Measurements from ENCODE around the gene CRISP2. TPM values are rescaled to one million over a fixed set of nuclear protein-coding genes. Genes with fewer than 3 reads are reported as not detected.
A peak's percentile ranks its signal among the peaks of the same experiment; 100 is the strongest.

The CRISP2 gene
- total RNA-seq, 2 donors from 2014 or later, result not detected

DNA sequence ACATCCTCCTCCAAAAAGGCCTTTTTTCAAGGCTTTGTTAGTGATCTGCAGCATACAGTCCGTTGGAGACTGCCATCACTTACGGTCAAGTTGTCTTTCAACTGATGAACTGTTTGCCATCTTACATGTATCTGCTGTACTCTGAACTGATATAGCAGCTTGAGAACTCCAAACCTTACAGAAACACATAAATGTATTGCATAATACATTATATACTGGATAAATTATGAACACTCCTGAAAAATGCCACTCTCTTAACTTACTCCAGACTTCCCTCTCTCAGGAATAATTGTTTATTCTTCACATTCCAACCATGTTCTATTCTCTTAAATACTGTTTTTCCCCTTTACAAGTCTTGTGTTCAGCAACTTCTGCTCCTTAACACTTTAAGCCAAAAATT is 62.1 kb downstream of the CRISP2 start:
- H3K27me3 Mint-ChIP-seq (ENCODE audit: insufficient read depth), result no peaks in the 10 kb centered on the region
- H3K9ac ChIP-seq (ENCODE audit: extremely low read depth, low read length, poor library complexity, severe bottlenecking), result no peak overlapping the region

DNA sequence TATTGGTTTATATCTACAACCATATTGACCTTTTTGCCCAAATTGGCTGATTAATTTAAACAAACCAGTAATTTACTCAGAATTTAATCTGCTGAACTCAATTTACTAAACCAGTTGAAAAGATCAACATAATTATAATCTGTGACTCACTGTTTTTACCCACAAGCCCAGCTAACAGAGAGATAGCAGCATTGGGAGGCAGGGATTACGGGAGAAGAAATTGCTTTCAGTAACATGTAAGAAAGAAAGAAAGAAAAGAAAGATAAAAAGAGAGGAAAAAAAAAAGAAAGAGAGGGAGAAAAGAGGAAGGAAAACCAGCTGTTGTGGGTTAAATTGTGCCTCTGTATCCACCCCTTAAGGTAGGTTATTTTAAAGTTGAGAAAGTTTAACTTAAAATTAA is 63.4 kb downstream of the CRISP2 start:
- no peaks in the 10 kb centered on the region for H3K36me3 ChIP-seq (ENCODE audit: control insufficient read depth, insufficient read depth, low read length)
- Mint-ChIP-seq H3K36me3 (ENCODE audit: low read depth) (no peaks in the 10 kb centered on the region), H3K4me3 (no peak overlapping the region), H3K27me3 (ENCODE audit: insufficient read depth) (no peaks in the 10 kb centered on the region), H3K9me3 (no peaks in the 10 kb centered on the region), H3K27ac (peak overlapping the region; percentile 54), H3K4me1 (peaks cover 13% of the 10 kb centered on the region)
- H3K27ac ChIP-seq (ENCODE audit: low read depth, low read length), result no peak overlapping the region
- H3K9me3 ChIP-seq (ENCODE audit: control insufficient read depth, low read length), result no peaks in the 10 kb centered on the region
- H3K9ac ChIP-seq (ENCODE audit: extremely low read depth, low read length, poor library complexity, severe bottlenecking), result no peak overlapping the region
- H3K4me3 ChIP-seq (ENCODE audit: low read length), result peak overlapping the region; percentile 65
- H3K27me3 ChIP-seq (ENCODE audit: control insufficient read depth, insufficient read depth, low read length, poor library complexity, severe bottlenecking), result no peaks in the 10 kb centered on the region
- no peak for DNase-seq
- TF ChIP-seq, protein P1, sequence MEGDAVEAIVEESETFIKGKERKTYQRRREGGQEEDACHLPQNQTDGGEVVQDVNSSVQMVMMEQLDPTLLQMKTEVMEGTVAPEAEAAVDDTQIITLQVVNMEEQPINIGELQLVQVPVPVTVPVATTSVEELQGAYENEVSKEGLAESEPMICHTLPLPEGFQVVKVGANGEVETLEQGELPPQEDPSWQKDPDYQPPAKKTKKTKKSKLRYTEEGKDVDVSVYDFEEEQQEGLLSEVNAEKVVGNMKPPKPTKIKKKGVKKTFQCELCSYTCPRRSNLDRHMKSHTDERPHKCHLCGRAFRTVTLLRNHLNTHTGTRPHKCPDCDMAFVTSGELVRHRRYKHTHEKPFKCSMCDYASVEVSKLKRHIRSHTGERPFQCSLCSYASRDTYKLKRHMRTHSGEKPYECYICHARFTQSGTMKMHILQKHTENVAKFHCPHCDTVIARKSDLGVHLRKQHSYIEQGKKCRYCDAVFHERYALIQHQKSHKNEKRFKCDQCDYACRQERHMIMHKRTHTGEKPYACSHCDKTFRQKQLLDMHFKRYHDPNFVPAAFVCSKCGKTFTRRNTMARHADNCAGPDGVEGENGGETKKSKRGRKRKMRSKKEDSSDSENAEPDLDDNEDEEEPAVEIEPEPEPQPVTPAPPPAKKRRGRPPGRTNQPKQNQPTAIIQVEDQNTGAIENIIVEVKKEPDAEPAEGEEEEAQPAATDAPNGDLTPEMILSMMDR (conservative IDR thresholded peaks at IDR 0.05), result no peak
- 92% methylated on average over 1 of the region's 1 CpG; no CpG with 5 or more reads in 1 of the 2 experiments for WGBS, 2 experiments (ENCODE audit: insufficient coverage in 1 of 2, insufficient read length in 1 of 2)
- peaks cover 5% of the 10 kb centered on the region for H3K4me1 ChIP-seq (ENCODE audit: control insufficient read depth, insufficient read depth, low read length)

More for the DNA sequence above, 62.1 kb downstream of the CRISP2 start:
- Histone ChIP-seq H3K36me3 (ENCODE audit: control insufficient read depth, insufficient read depth, low read length) (no peaks in the 10 kb centered on the region), H3K4me3 (ENCODE audit: low read length) (peak overlapping the region; percentile 65), H3K27ac (ENCODE audit: low read depth, low read length) (no peak overlapping the region), H3K27me3 (ENCODE audit: control insufficient read depth, insufficient read depth, low read length, poor library complexity, severe bottlenecking) (no peaks in the 10 kb centered on the region), H3K9me3 (ENCODE audit: control insufficient read depth, low read length) (no peaks in the 10 kb centered on the region), H3K4me1 (ENCODE audit: control insufficient read depth, insufficient read depth, low read length) (peaks cover 5% of the 10 kb centered on the region)
- H3K27ac Mint-ChIP-seq, result no peak overlapping the region
- 89 to 92% methylated on average over 2 of the region's 2 CpGs for WGBS, 2 experiments (ENCODE audit: insufficient coverage in 1 of 2, insufficient read length in 1 of 2)
- H3K36me3 Mint-ChIP-seq (ENCODE audit: low read depth), result no peaks in the 10 kb centered on the region
- peaks cover 13% of the 10 kb centered on the region for H3K4me1 Mint-ChIP-seq
- DNase-seq, result no peak
- no peaks in the 10 kb centered on the region for H3K9me3 Mint-ChIP-seq
- TF ChIP-seq, protein P1 (conservative IDR thresholded peaks at IDR 0.05), result no peak
- no peak overlapping the region for H3K4me3 Mint-ChIP-seq

DNA sequence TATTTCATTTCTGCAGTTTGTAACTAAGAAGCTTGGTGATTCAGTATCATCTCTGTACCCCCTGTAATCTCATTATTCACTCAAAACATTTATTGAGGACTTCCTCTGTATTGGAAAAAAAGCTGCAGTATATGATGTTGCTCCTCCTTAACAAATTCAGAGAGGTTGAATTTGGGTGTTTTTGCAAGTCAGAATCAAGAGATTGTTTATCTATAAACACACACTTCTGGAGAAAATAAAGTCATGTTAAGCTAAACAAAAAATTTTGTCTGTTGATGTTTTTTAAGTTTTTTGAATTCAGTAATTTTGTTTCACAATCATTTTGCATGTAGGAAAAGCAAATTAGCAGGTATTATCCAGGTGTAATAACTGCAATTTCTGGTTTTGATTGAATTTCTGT is 65.3 kb downstream of the CRISP2 start:
- H3K27me3 Mint-ChIP-seq (ENCODE audit: insufficient read depth), result no peaks in the 10 kb centered on the region
- Histone ChIP-seq H3K27ac (ENCODE audit: low read depth, low read length) (no peak overlapping the region), H3K9me3 (ENCODE audit: control insufficient read depth, low read length) (no peaks in the 10 kb centered on the region), H3K4me3 (ENCODE audit: low read length) (no peak overlapping the region), H3K27me3 (ENCODE audit: control insufficient read depth, insufficient read depth, low read length, poor library complexity, severe bottlenecking) (no peaks in the 10 kb centered on the region), H3K9ac (ENCODE audit: extremely low read depth, low read length, poor library complexity, severe bottlenecking) (no peak overlapping the region), H3K36me3 (ENCODE audit: control insufficient read depth, insufficient read depth, low read length) (no peaks in the 10 kb centered on the region), H3K4me1 (ENCODE audit: control insufficient read depth, insufficient read depth, low read length) (peaks cover 5% of the 10 kb centered on the region)
- peaks cover 13% of the 10 kb centered on the region for H3K4me1 Mint-ChIP-seq
- no peak for DNase-seq
- no peaks in the 10 kb centered on the region for H3K9me3 Mint-ChIP-seq
- no peak overlapping the region for H3K4me3 Mint-ChIP-seq
- no peak overlapping the region for H3K27ac Mint-ChIP-seq
- no peaks in the 10 kb centered on the region for H3K36me3 Mint-ChIP-seq (ENCODE audit: low read depth)
- TF ChIP-seq, protein P1 (conservative IDR thresholded peaks at IDR 0.05), result no peak
